Renal cortex interstitium (tissue), 11 donors: ENCODE measurements around the gene KCNK10. TPM values are rescaled to one million over a fixed set of nuclear protein-coding genes. Genes with fewer than 3 reads are reported as not detected.

Experiments
- DNase-seq, 11 donors: peaks; one replicate each; pipeline ENCODE4 v3.0.0-alpha.2; 2013; ENCODE audit warnings: low read depth in 9 of 11, low spot score in 4 of 11; ENCODE audit errors: extremely low read depth in 1 of 11
- polyA plus RNA-seq, 3 donors: library from polyadenylated mRNA; unstranded; fragments of 120-200 nt; gene quantifications; one replicate each; pipeline ENCODE4 v1.2.1, GENCODE V29; 2013; ENCODE audit not compliant: insufficient read length in 3 of 3

The KCNK10 gene
- polyA plus RNA-seq, 3 donors, result 0.23 to 0.41 (median 0.37) TPM

- no peak for DNase-seq
Measured at GRCh38 chr14:88154926-88155325, 168.1 kb downstream of the KCNK10 start.

- no peak for DNase-seq
Measured at GRCh38 chr14:88154321-88154720, 168.7 kb downstream of the KCNK10 start.

- no peak for DNase-seq
Measured at GRCh38 chr14:88146881-88147649, 176.0 kb downstream of the KCNK10 start.

- no peak for DNase-seq
Measured at GRCh38 chr14:88143810-88144209, 179.3 kb downstream of the KCNK10 start.

- DNase-seq, result no peak
Measured at GRCh38 chr14:88142997-88143396, 180.1 kb downstream of the KCNK10 start.

GRCh38 chr14:88140874-88141273 is 182.2 kb downstream of the KCNK10 start:
- no peak for DNase-seq

- no peak for DNase-seq
Measured at GRCh38 chr14:88137327-88137726, 185.7 kb downstream of the KCNK10 start.

Other genes with a start within 250 kb of the KCNK10 start
- gene SPATA7, start 62.4 kb upstream of the KCNK10 start, polyA plus RNA-seq, result 10 to 100 TPM; 19.5 to 28.6 (median 27.5) TPM
- gene PTPN21, start 231.7 kb upstream of the KCNK10 start, polyA plus RNA-seq, result 10 to 100 TPM; 34.9 to 38.3 (median 37.7) TPM
- gene ZC3H14, start 239.8 kb upstream of the KCNK10 start, polyA plus RNA-seq, result 100 to 1,000 TPM in 1 of 3 donors, 10 to 100 TPM in 2; 92.9 to 106 (median 96.3) TPM